T-helper 1 cell (primary cell): ENCODE results near the gene HMCN1.
A peak's percentile ranks its signal among the peaks of the same experiment; 100 is the strongest.

Experiments
- DNase-seq, 5 donors: peaks; one replicate each; pipeline ENCODE4 v3.0.0-alpha.2; 2012 to 2020

The HMCN1 gene

DNA sequence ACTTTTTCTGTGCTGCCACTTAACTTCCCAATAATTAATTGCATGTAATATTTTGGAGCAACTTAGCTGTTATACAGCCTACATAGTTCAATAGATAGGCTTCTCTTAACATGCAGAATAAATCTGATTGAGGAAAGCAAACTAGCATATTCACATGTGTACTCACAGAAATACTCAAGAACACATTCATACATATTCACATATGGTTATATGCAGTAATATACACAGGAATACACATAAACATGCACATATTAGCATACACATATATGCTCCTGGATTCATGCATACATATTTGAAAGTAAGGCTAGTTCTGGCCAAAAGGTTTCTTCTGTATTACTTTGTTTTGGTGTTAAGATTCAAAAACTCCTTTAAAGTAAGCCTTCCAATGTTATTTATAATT lies 73.1 kb downstream of the HMCN1 start:
- DNase-seq, result no peak

DNA sequence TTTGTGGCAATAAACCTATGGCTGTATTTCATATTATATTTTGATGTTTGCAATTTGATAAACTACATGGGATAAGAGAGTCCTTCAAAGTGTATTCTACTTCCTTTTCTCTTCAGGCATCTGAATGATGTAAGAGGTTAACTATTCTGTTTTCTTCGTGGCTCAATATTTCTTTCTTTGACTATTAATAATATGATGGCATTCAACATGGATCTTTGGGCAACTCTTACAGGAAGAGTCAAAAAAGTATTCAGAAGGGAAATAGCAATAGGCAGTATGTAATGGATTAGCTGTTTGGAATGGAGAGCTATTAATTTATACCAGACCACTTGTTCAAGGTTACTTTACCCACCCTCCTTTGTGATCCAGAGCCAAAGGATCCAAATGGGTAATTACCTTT lies 74.4 kb downstream of the HMCN1 start:
- no peak for DNase-seq

DNA sequence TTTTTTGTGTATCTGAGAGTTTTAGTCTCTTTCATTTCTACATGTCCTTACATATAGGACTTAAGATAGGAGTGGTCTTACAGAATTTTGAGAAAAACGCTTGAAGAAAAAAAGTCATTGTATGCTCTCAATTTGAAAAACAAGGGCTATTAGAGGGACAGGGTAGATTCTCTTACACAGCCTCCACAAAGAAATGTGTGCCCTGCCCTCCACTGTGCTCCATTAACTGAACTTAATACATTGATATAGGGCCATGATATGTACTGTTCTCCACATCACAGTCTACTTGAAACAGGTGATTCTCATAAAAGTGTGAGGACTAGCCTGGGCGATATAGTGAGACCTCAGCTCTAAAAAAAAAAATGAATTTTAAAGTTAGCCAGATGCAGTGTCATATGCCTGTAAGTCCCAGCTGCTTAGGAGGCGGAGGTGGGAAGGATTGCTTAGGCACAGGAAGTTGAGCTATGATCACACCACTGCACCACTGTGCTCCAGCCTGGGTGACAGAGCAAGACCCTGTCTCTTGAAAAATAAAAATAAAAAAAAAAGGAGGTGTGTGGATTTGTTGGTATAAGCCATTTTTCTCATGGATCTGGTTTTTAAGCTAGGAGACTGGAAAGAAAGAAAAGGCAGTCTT lies 77.0 kb downstream of the HMCN1 start:
- no peak for DNase-seq

DNA sequence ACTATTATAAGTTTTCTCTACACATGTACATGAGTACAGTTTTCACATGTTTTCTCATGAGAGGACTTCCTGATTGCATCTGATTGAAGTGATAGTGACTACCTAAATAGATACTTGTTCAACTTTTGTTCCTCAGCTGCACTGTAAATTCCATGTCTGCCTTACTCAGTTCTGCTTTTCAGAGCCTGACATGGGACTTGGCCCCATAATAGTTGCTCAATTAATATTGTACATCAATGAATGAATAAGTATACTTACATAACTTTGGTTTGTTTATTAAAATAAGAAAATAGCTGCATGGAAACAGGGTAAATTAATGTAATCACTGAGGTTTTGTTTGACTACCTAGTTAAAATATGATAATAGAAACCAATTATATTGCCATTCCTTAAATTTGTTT lies 78.7 kb downstream of the HMCN1 start:
- DNase-seq, result no peak

DNA sequence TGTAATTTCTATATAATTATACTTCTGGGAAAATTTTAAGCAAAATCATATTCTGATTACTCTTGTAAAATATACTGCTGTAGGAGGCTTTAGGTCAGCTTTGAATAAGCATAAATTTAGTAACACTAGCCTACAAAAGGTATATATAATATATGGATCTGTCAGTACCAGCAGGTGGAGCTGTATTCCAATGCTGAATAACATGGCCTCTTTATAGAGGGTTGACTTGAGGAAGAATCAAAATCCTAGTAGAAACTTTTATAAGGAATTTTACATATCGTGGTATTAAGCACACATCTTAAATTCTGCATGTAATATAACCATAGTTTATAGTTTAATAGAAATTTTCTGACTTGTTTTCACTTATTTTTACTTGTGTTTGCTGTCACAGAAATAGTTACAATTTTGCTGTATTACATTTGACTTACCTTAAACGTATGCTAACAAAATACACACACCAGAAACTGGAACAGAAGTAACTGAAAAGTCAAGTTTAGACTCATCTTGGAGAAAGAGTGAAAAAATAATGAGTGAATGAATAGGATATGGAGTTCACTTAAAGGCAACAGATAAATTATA lies 79.3 kb downstream of the HMCN1 start:
- peak in 1 of 5 donors; percentile 14 for DNase-seq

DNA sequence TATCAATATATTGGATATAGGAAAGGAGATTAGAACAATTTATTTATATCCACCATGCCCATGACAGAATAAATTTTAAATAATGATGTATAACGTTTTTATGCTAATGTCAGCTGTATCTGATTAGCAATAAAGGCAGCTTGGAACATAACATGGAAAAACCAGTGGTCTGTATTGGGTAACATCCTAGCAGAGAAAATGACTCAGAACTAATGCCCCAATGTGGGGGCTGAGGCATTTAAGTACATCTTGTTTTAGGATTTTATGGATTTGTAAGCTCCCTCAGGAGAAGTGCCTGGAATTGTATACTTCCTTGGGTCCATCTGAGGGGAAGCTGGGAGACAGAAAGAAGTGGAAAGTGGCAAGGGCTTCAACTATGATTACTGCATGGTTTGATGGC lies 82.3 kb downstream of the HMCN1 start:
- no peak for DNase-seq

DNA sequence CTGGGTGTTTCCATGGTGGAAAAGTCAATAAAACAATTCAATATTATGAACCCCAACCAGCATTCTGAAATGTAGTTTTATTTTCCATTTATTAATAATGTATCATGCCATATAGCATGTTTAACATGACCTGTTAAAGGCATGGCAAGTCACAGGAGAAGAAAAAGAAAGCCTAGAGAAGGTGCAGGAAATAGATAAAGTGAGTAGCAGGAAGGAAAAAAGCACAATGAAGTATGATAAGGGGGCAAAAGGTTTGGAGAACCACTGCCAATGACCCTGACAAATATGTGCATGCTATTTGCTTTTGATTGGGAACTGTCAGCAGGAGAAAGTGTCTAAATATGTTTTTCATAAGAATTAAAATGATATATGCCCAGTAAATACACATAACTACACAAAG lies 85.6 kb downstream of the HMCN1 start:
- no peak for DNase-seq

DNA sequence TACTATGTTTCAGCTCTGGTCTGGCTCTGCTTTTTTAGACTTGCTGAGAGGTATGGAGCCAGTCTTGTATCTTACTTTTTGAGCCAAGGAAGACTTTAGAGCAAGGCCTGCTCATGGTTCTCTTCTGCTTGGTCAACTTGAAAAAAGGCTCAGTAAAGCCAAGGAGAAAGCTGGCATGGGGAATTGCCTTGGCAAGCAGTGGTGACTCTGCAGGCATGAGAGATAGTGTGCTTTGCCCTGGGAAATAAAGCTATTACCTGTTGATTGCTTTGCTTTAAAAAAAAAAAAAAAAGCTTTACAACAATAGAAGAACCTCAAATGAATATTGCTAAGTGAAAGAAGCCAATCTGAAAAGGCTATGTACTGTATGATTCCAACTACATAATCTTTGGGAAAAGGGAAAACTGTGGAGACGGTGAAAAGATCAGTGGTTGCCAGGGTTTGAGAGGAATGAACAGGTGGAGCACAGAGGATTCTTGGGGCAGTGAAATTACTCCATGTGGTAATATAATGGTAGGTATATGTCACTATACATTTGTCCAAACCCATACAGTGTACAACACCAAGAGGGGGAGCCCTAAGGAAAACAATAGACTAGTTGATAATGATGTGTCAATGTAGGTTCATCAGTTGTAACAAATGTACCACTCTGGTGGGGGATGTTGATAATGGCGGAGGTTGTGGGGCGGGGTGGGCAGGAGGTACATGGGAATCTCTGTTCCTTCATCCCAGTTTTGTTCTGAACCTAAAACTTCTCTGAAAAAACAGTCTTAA lies 87.6 kb downstream of the HMCN1 start:
- DNase-seq, result no peak

DNA sequence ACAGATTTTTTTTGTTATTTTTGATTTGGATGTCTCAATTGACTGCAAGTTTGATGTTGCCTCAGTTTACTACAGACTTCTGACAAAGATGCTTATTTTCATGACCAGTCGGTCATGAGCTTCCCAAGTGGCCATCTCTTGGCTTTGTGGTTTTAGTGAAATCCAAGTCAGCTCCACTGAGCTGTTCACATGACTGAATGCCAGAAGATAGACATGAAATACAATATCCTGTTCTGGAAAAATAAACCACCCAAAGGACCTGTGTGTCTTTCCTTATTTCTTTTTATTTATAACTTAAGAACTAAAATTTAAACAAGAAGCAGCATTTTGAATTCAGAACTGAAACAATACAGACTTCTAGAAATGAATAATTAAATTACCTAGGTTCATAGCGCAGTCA lies 89.3 kb downstream of the HMCN1 start:
- no peak for DNase-seq

DNA sequence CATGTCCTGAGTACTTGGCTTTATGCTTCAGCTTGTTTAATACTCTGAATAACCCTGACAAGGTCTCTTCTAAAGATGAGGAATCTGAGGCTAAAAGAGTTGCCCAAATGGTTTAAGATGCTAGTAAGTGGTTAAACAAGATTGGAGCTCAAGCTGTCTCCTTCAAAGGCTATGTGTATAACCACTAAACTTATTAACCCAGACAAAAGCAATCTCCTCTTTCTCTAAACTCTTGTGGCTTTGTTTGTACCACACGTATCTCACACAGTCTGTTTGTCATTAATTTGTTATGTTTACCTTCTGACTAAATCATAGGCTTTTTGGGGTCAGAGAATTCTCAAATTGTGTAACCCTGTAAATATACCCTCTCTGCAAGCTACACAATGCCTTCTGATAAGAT lies 89.9 kb downstream of the HMCN1 start:
- DNase-seq, result no peak

DNA sequence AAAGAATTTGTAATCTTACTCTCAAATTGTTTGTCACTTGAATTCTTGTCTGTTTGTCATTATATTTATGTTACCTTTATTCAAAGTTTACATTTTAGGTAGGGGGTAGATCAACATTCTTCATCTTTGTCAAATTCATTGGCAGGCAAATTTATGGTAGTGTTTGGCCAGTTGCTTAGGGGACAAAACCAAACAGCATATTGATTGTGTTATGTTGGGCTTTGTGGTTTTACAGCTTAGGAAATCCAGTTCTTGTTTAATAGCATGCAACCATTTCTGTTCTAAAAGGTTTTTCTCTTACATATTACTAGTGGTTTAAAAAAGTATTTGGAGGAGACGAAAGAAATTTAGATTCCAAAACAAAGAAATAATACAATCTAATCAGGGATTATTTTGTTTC lies 91.4 kb downstream of the HMCN1 start:
- DNase-seq, result no peak

DNA sequence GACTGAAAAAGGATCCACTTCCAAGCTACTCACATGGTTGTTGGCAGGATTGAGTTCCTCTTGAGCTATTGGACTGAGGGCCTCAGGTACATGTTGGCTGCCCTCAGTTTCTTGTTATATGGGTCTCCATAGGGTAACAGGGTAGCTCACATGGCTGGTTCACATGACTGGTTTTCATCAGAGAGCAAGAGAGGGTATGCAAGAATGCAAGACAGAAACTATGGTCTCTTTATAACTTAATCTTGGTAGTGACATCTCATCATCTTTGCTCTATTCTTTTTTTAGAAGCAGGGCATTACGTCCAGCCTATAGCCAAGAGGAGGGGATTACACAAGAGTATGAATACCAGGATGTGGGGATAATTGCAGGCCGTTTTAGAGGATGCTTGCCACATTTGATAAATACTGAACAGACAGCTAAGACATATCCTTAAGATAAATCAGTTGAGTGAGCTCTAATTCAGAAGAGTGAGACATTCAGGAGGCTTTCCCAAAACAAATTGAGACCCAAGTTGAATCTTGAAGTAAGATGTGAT lies 100.2 kb downstream of the HMCN1 start:
- DNase-seq, result no peak

DNA sequence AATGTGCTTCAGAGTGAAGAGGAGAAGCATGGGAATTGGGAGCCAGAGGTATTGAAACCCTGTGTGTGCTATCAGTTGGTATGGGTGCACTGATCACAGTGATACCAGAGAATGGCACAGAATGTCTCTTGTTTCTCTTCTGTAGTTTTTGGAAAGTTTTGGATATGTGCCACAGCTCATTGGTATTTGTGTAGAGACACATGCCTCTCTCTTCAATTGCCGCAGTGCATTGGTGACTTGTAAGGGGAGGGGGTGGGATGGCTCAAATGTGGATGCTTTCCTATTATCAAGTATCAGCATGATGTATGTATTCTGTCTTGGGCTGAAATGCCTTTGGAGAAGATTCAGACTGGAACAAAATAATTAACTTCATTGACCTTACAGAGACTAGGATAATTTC lies 101.0 kb downstream of the HMCN1 start:
- DNase-seq, result no peak

DNA sequence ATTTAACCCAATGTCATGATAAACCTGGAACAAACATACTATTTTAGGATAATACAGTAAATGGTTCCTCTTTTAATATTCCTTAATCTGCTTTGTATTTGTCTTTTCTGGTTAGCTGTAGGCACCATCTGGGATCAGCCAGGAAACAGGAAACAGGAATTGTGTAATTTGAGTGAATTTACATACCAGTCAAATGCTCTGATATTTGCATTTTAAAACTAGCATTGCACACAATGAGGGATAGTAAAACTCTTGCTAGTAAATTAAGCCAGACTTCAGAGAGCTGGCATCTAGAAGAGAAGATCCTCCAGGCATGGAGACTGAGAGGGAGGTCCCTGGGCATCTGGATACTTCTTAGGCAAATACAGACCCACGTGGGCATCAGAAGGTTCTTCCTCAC lies 103.5 kb downstream of the HMCN1 start:
- DNase-seq, result no peak

DNA sequence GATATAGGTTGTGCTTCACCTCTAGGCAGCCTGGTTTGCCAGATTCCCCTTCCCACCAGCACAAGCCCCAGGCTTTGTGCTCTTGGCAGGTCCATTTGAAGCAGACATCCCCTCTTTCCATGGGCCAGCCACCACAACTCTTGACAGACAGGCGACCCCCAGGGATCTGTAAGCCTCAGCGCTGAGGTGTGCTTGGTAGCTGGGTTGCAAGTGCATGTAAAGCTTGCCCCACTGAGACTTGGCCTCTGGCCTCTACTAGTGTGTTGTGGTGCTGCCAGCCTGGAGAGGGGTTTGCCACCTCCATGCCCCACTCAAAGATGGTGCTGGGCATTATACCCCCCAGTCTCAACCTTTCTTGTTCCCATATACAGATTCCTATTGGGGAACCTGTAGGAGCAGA lies 103.9 kb downstream of the HMCN1 start:
- DNase-seq, result no peak

DNA sequence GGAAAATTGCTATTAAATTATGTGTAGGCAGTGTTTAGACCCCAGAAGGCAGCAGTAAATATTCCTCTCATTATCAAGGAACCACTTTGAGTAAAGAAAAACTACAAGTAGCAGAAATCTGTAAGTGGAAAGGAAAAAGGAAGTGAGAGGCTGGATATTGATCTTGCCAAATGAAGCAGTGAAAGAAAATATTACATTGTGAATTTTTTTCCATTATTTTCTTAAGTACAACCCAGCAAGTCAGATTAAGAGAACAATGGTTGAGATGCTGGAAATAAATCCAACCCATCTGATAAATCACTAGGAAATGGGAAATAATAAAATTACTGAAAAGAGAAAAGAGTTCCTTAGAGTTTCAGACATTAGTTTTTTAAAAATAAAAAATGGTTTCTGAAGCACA lies 106.7 kb downstream of the HMCN1 start:
- DNase-seq, result no peak

DNA sequence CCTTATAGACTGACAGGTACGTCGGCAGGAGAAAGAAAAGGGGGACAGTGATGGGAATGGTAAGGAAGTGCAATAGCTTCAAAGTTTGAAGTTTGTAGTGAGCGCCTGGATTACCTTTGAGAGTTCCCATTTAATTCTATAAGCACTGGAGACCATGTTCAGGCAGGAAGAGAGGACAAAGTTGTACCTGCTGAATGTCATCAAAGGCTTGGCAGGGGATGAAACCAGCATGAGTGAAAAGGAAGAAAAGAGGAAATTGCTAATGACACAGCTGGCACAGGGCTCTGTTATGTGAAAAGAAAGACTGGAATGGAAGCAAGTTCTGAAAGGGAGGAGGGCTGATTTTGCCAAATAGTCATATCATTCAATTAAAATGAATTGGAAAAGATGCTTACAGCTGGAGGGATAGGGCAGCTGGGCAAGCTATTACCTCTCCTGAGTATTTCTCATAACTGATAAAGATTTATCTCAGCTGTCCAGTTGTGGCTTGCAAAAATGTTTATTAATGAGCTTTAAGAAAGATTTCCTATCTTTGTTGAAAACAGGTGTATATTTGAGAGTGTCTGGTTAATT lies 109.2 kb downstream of the HMCN1 start:
- DNase-seq, result no peak

DNA sequence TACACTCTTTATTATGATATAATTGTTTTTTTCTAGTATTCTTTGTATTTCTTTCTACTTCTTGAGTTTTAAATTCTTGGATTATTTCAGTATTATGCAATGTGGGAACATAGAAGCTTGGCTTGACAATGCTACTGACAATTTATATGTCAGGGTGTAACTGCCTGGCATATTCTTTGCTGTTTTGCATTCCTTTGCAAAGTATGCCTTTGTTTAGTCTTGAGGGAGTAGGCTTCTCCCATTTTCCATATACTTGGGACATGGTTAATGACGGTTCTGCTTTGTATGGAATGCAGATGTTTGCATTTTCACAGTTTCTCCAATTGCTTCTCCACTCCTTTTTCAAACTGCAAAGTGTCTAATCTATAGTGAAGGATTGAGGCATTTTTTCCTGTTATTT lies 109.8 kb downstream of the HMCN1 start:
- DNase-seq, result no peak

DNA sequence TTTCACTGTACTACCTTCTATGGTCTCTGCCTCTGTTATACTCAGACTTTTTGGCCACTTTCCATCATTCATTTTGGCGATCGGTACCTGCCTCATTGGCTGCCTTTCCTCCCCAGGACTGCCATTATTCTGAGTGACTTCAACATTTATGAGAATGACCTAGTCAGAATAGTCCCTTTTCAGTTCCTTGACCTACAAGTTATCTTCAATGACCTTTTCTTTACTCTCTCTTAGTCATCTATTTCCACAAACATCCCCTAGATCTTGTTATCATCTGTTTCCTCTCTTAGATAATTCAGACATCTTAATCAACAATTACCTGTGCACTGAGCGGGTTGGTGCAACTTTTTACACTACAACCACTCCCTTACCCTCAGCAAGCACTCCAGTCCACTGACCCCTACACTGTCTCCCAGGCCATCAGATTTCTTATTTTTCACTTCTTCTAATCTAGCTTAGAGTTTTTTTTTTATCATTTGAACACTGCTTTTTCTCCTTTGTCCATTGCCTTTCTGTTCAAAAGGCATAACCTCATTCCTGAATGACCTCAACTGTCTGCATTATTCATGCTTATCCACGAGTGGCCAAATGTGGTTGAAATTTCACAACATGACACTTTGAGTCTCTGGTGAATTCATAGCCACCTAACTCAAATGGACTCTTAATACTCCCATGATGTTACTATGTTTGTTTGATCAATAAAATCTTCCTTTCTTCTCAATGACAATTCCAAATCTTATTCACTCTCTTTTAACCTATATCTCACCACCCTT lies 112.7 kb downstream of the HMCN1 start:
- no peak for DNase-seq

DNA sequence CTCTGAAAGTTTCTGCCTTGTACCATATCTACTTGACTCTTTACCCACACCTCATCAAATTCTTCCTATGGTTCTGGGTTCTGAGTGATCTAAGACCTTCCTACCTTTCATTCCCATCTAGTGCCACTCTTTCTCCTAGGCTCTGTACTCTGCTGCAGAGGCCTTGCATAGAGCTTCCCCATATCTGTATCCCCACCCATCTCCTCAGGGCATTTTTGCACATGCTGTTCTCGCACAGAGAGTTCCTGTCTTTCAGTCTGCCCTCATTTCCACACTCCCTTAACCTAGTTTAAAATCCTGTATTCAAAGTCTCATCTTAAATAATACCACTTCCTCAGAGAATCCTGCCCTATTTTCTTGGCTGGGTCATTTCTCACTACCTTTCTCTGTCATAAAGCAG lies 114.8 kb downstream of the HMCN1 start:
- no peak for DNase-seq

DNA sequence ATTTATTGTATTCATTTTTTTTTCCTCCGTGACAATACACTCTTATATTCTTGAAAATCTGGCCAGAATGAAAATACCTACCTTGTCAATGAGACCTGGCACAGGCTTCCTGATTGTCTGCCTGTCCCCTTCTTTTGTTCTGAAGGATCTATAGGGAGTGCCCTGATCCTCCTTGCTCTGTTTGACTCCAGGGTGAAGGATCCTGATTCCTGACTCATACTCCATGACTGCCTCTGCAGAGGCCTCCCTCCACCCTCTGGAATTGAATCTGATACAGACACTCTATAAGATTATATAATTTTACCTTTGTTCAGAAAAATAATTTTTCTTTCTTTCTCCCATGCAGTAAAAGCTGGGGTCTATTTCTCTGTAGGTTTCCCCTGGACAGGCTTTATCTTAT lies 116.2 kb downstream of the HMCN1 start:
- DNase-seq, result no peak

DNA sequence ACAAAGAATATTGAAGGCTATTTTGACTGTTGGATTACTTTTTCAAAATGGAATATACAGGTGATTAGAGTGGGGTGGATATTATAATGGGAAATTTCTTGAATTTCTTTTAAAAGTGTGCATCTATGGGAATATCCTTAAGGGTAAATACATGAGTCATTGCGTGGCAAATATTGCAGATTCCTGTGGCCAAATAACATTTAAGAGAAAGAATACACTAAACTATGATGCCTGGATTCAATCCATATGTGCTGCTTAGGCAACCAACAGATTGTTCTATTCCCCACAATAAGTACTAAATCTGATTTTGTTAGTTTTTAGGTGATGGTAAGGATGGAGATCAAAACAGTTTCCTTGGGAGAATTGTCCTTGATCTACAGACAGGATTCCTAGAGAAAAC lies 119.5 kb downstream of the HMCN1 start:
- DNase-seq, result no peak

DNA sequence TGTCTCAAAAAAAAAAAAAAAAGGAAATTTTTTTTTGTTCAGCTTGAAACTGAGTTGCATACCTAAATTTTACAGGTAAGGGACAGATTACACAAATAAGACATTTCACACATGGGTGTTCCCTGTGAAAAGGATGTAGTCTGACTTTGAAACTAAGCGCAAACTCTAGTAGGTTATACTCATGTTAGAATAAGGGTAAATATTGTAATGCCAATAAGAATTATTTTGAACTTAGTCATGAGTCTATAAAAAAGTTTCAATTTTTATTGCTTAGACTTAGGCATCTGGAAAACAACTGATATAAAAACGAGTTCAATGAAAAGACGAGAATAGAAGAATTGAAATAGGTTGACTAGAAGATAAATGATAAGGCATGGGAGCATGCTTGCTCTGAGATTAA lies 122.3 kb downstream of the HMCN1 start:
- no peak for DNase-seq
